ENCODE data around the gene SPO11.

GRCh38 chr20:57281900-57282299 lies 47.7 kb upstream of the SPO11 start:
- TF ChIP-seq CTCF (conservative IDR thresholded peaks at IDR 0.05; ENCODE audit: low read length) (no peak), EZH2phosphoT487 (IDR thresholded peaks at IDR 0.05; ENCODE audit: borderline replicate concordance) (no peak)

All from Loucy (cell line).